H1 (cell line): ENCODE results near the gene LBX2. TPM values are rescaled to one million over a fixed set of nuclear protein-coding genes. Genes with fewer than 3 reads are reported as not detected.

Experiments used
- CHD2 ChIP-seq: IDR thresholded peaks from 2 replicates; pipeline ENCODE4 v1.6.1; 2012; ENCODE audit warnings: low read length, improper control_type of control experiment
- CREB1 ChIP-seq: IDR thresholded peaks from 2 replicates; pipeline ENCODE4 v1.6.1; 2012; ENCODE audit warnings: inconsistent platforms
- EGR1 ChIP-seq: IDR thresholded peaks from 2 replicates; pipeline ENCODE4 v1.6.1; 2011; ENCODE audit warnings: low read depth, low read length, borderline replicate concordance
- KDM4A ChIP-seq: IDR thresholded peaks from one replicate; pipeline ENCODE4 v1.7.1; 2012; ENCODE audit warnings: low read depth, mild to moderate bottlenecking, moderate library complexity, low read length, inconsistent platforms; ENCODE audit not compliant: severe bottlenecking
- POLR2A ChIP-seq, 2 experiments: IDR thresholded peaks; 1 replicate in 1 of 2; 2 replicates in 1 of 2; pipeline ENCODE4 v1.6.1; 2011; ENCODE audit warnings: low read depth in 2 of 2, low read length in 2 of 2, mild to moderate bottlenecking in 2 of 2; ENCODE audit errors: control extremely low read depth in 1 of 2
- POLR2AphosphoS5 ChIP-seq: IDR thresholded peaks from 2 replicates; pipeline ENCODE4 v1.6.1; 2011; ENCODE audit warnings: low read depth, low read length
- SP1 ChIP-seq: IDR thresholded peaks from 2 replicates; pipeline ENCODE4 v1.6.1; 2011; ENCODE audit warnings: low read depth, low read length
- TAF1 ChIP-seq: IDR thresholded peaks from 2 replicates; pipeline ENCODE4 v1.6.1; 2011; ENCODE audit warnings: mild to moderate bottlenecking, low read depth, low read length
- TCF12 ChIP-seq: IDR thresholded peaks from 2 replicates; pipeline ENCODE4 v1.6.1; 2011; ENCODE audit warnings: low read depth, mild to moderate bottlenecking, low read length
- polyA plus RNA-seq, 7 experiments: library from polyadenylated mRNA; depleted of rRNA in 3 of 7; stranded (reverse) in 5 of 7; unstranded in 2 of 7; fragments of >200 nt in 5 of 7; fragments of 200-250 nt in 2 of 7; gene quantifications; 1 replicate in 5 of 7; 2 replicates in 1 of 7; 4 replicates in 1 of 7; pipeline versions ENCODE4 v1.2.1 to v1.2.3, GENCODE V29; 2011 to 2013; ENCODE audit warnings: missing spikeins in 2 of 7, mixed read lengths in 2 of 7
- total RNA-seq: library from RNA; stranded (reverse); fragmentation: NEBNext Ultra II Directional; extraction: Animal tissue kit (Norgen Biotek cat#: 25700); gene quantifications from 2 replicates; pipeline ENCODE4 v1.2.1, GENCODE V29; 2021
- TF ChIP-seq, protein P1 (sequence below): fragments of 300-600 bp; sonication (generic); IDR thresholded peaks from 2 replicates; pipeline ENCODE4 v1.7.1; 2012; ENCODE audit warnings: low read length, moderate library complexity, mild to moderate bottlenecking, inconsistent platforms; ENCODE audit not compliant: insufficient replicate concordance

The LBX2 gene
- total and polyA plus RNA-seq, 2 of the 8 experiments (the other 6 are each of a cell fraction or from before 2014, with no cell fraction given) = 0.27 TPM; not detected in 1

- TF ChIP-seq, protein P1, sequence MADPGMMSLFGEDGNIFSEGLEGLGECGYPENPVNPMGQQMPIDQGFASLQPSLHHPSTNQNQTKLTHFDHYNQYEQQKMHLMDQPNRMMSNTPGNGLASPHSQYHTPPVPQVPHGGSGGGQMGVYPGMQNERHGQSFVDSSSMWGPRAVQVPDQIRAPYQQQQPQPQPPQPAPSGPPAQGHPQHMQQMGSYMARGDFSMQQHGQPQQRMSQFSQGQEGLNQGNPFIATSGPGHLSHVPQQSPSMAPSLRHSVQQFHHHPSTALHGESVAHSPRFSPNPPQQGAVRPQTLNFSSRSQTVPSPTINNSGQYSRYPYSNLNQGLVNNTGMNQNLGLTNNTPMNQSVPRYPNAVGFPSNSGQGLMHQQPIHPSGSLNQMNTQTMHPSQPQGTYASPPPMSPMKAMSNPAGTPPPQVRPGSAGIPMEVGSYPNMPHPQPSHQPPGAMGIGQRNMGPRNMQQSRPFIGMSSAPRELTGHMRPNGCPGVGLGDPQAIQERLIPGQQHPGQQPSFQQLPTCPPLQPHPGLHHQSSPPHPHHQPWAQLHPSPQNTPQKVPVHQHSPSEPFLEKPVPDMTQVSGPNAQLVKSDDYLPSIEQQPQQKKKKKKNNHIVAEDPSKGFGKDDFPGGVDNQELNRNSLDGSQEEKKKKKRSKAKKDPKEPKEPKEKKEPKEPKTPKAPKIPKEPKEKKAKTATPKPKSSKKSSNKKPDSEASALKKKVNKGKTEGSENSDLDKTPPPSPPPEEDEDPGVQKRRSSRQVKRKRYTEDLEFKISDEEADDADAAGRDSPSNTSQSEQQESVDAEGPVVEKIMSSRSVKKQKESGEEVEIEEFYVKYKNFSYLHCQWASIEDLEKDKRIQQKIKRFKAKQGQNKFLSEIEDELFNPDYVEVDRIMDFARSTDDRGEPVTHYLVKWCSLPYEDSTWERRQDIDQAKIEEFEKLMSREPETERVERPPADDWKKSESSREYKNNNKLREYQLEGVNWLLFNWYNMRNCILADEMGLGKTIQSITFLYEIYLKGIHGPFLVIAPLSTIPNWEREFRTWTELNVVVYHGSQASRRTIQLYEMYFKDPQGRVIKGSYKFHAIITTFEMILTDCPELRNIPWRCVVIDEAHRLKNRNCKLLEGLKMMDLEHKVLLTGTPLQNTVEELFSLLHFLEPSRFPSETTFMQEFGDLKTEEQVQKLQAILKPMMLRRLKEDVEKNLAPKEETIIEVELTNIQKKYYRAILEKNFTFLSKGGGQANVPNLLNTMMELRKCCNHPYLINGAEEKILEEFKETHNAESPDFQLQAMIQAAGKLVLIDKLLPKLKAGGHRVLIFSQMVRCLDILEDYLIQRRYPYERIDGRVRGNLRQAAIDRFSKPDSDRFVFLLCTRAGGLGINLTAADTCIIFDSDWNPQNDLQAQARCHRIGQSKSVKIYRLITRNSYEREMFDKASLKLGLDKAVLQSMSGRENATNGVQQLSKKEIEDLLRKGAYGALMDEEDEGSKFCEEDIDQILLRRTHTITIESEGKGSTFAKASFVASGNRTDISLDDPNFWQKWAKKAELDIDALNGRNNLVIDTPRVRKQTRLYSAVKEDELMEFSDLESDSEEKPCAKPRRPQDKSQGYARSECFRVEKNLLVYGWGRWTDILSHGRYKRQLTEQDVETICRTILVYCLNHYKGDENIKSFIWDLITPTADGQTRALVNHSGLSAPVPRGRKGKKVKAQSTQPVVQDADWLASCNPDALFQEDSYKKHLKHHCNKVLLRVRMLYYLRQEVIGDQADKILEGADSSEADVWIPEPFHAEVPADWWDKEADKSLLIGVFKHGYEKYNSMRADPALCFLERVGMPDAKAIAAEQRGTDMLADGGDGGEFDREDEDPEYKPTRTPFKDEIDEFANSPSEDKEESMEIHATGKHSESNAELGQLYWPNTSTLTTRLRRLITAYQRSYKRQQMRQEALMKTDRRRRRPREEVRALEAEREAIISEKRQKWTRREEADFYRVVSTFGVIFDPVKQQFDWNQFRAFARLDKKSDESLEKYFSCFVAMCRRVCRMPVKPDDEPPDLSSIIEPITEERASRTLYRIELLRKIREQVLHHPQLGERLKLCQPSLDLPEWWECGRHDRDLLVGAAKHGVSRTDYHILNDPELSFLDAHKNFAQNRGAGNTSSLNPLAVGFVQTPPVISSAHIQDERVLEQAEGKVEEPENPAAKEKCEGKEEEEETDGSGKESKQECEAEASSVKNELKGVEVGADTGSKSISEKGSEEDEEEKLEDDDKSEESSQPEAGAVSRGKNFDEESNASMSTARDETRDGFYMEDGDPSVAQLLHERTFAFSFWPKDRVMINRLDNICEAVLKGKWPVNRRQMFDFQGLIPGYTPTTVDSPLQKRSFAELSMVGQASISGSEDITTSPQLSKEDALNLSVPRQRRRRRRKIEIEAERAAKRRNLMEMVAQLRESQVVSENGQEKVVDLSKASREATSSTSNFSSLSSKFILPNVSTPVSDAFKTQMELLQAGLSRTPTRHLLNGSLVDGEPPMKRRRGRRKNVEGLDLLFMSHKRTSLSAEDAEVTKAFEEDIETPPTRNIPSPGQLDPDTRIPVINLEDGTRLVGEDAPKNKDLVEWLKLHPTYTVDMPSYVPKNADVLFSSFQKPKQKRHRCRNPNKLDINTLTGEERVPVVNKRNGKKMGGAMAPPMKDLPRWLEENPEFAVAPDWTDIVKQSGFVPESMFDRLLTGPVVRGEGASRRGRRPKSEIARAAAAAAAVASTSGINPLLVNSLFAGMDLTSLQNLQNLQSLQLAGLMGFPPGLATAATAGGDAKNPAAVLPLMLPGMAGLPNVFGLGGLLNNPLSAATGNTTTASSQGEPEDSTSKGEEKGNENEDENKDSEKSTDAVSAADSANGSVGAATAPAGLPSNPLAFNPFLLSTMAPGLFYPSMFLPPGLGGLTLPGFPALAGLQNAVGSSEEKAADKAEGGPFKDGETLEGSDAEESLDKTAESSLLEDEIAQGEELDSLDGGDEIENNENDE = no peak
- TF ChIP-seq CREB1 (peak; percentile 64; the same call in 1 of the 2 replicates), TCF12 (no peak), TAF1 (0 out of 2 replicates have a peak, but pooled peaks have one; percentile 5), CHD2 (no peak), POLR2AphosphoS5 (peak; percentile 51), KDM4A (no peak), EGR1 (no peak), SP1 (0 out of 2 replicates have a peak, but pooled peaks have one; percentile 14), POLR2A (IDR thresholded peaks at IDR 0.05; ENCODE audit: control extremely low read depth in 1 of 2, low read depth in 2 of 2, low read length in 2 of 2) (0 out of 3 replicates have a peak, but pooled peaks of 1 of the 2 experiments have one; percentile 26)
These were observed 26.6 kb upstream of the LBX2 start, which contains the start of gene DQX1 (continued) for GRCh38 chr2:74525717-74526648.
